Colonic mucosa (tissue), 4 donors: Measurements from ENCODE around the gene NPR2. TPM values are rescaled to one million over a fixed set of nuclear protein-coding genes. Genes with fewer than 3 reads are reported as not detected.

Experiments used
- DNase-seq: peaks from one replicate; pipeline ENCODE4 v3.0.0-alpha.2; 2020
- H3K27ac ChIP-seq: fragments of 200-600 bp; one replicate; pipeline ENCODE4 v1.8.0; 2021
- H3K27me3 ChIP-seq: fragments of 200-600 bp; one replicate; pipeline ENCODE4 v1.8.0; 2021
- H3K36me3 ChIP-seq: fragments of 200-600 bp; one replicate; pipeline ENCODE4 v1.8.0; 2021
- H3K4me1 ChIP-seq: fragments of 200-600 bp; one replicate; pipeline ENCODE4 v1.8.0; 2021; ENCODE audit warnings: mild to moderate bottlenecking
- H3K4me3 ChIP-seq: fragments of 200-600 bp; one replicate; pipeline ENCODE4 v1.8.0; 2021
- H3K9ac ChIP-seq, 2 donors: one replicate each; pipeline ENCODE4 v1.7.0; 2013; ENCODE audit warnings: control low read depth in 2 of 2, low read depth in 2 of 2, low read length in 2 of 2
- H3K9me3 ChIP-seq: fragments of 200-600 bp; one replicate; pipeline ENCODE4 v1.8.0; 2021
- intact Hi-C: fragments of 100-400 bp; cut with DNase I; formaldehyde crosslinking; loops from one replicate; pipeline ENCODE4 v1.14.1; 2022
- total RNA-seq, 2 donors: library from RNA; stranded (reverse); fragmentation: NEBNext Ultra II Directional in 1 of 2; extraction: Animal tissue kit (Norgen Biotek cat#: 25700) in 1 of 2; gene quantifications; one replicate each; pipeline ENCODE4 v1.2.1, GENCODE V29; 2021
- TF ChIP-seq, protein P1 (sequence below): fragments of 200-600 bp; IDR thresholded peaks from one replicate; pipeline ENCODE4 v1.8.0; 2022; ENCODE audit warnings: antibody characterized with exemption, mild to moderate bottlenecking
- donor health status: healthy.
- donor health status: DM: no; HTN: no; CAD: no.
- donor health status: DM: no; HTN: no; CAD: no.

The NPR2 gene
- total RNA-seq, 2 donors from 2014 or later: 7.0 to 9.7 TPM

DNA sequence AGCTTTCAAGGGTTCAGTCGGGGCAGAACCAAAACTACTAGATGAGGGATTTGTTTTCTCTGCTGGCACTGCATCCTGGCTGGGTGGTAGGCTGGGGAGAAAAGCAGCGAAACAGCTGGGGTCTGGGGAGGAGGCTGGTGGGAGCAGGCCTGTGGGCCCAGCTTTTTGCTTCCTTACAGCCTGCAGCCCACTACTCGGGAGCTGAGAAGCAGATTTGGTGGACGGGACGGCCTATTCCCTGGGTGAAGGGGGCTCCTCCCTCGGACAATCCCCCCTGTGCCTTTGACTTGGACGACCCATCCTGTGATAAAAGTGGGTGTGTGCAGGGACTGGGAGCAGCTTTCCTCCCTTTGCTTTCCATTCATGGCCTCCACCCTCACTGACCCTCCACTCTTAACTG is 9.1 kb downstream of the NPR2 start:
- no peaks in the 10 kb centered on the region for H3K4me1 ChIP-seq
- H3K9ac ChIP-seq: no peak overlapping the region
- H3K27ac ChIP-seq: no peak overlapping the region
- H3K36me3 ChIP-seq: peaks cover 2% of the 10 kb centered on the region
- no peak overlapping the region for H3K4me3 ChIP-seq
- intact Hi-C loops: no loop called here
- H3K27me3 ChIP-seq: no peaks in the 10 kb centered on the region
- TF ChIP-seq, protein P1, sequence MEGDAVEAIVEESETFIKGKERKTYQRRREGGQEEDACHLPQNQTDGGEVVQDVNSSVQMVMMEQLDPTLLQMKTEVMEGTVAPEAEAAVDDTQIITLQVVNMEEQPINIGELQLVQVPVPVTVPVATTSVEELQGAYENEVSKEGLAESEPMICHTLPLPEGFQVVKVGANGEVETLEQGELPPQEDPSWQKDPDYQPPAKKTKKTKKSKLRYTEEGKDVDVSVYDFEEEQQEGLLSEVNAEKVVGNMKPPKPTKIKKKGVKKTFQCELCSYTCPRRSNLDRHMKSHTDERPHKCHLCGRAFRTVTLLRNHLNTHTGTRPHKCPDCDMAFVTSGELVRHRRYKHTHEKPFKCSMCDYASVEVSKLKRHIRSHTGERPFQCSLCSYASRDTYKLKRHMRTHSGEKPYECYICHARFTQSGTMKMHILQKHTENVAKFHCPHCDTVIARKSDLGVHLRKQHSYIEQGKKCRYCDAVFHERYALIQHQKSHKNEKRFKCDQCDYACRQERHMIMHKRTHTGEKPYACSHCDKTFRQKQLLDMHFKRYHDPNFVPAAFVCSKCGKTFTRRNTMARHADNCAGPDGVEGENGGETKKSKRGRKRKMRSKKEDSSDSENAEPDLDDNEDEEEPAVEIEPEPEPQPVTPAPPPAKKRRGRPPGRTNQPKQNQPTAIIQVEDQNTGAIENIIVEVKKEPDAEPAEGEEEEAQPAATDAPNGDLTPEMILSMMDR: no peak
- no peaks in the 10 kb centered on the region for H3K9me3 ChIP-seq
- no peak for DNase-seq

DNA sequence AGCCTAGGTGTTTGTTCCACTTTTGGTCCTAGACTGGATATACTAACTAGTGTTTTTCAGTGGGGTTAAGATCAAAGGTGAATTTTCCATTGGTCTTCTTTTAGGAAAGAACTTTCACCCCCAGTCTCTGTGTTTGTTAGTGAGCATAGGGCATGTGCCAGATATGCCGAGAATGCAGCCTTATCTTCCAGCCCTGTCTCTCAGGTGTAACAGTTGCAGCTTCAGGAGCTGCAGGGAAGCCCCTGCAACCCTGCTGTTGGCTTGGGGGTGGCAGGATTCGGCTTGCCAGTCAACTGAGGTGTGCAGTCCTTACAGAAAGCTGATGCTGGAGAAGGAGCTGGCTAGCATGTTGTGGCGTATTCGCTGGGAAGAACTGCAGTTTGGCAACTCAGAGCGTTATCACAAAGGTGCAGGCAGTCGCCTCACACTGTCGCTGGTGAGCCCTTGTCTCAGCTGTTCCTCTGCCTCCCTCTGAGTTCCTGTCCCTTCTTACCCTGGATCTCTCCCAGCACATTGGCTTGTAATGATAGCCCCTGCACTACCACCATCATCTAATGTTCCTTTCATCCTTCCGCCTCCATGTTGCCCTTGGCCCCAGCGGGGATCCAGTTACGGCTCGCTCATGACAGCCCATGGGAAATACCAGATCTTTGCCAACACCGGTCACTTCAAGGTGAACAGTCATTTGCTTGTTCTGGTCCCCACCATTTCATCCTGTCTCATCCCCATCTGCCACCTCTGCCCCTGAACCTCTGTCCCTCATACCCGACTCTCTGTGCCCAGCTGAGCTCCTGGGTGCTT is 10.1 kb downstream of the NPR2 start:
- Histone ChIP-seq H3K9me3 (no peaks in the 10 kb centered on the region), H3K36me3 (peaks cover 7% of the 10 kb centered on the region), H3K9ac (no peak overlapping the region), H3K27ac (no peak overlapping the region), H3K27me3 (no peaks in the 10 kb centered on the region), H3K4me1 (no peaks in the 10 kb centered on the region), H3K4me3 (no peak overlapping the region)
- DNase-seq: no peak
- intact Hi-C loops: no loop called here
- TF ChIP-seq, protein P1: no peak

DNA sequence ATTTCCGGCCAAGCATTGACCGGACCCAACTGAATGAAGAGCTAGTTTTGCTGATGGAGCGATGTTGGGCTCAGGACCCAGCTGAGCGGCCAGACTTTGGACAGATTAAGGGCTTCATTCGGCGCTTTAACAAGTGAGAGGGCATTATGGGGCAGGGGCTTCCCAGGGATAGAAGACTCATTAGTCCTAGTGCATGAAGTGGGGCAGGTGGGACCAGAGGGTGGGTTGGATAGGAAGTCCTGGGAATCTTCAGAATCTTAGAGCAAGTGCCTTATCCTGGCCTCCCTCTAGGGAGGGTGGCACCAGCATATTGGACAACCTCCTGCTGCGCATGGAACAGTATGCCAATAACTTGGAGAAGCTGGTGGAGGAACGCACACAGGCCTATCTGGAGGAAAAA is 14.7 kb downstream of the NPR2 start:
- H3K9ac ChIP-seq: no peak overlapping the region
- H3K36me3 ChIP-seq: peaks cover 7% of the 10 kb centered on the region
- DNase-seq: no peak

DNA sequence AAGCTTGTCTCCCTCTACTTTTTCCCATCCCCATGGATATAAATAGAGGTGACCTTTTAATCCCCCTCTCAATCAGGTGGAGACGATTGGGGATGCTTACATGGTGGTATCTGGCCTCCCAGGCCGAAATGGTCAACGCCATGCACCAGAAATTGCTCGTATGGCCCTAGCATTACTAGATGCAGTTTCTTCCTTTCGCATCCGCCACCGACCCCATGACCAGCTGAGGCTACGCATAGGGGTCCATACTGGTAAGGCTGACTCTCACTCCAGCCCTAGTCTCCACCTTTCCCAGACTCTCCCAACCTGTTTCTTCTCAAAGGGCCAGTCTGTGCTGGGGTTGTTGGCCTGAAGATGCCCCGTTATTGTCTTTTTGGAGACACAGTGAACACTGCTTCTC is 17.0 kb downstream of the NPR2 start:
- no peak for DNase-seq
- no peaks in the 10 kb centered on the region for H3K27me3 ChIP-seq
- no peak overlapping the region for H3K4me3 ChIP-seq
- peaks cover 7% of the 10 kb centered on the region for H3K4me1 ChIP-seq
- TF ChIP-seq, protein P1: no peak
- intact Hi-C loops: no loop called here
- no peak overlapping the region for H3K27ac ChIP-seq
- no peak overlapping the region for H3K9ac ChIP-seq
- peaks cover 7% of the 10 kb centered on the region for H3K36me3 ChIP-seq
- no peaks in the 10 kb centered on the region for H3K9me3 ChIP-seq

More for the DNA sequence above, 14.7 kb downstream of the NPR2 start:
- TF ChIP-seq, protein P1: no peak
- H3K27ac ChIP-seq: no peak overlapping the region
- no peak overlapping the region for H3K4me3 ChIP-seq
- no peaks in the 10 kb centered on the region for H3K9me3 ChIP-seq
- H3K27me3 ChIP-seq: no peaks in the 10 kb centered on the region
- no peaks in the 10 kb centered on the region for H3K4me1 ChIP-seq
- intact Hi-C loops: no loop called here

DNA sequence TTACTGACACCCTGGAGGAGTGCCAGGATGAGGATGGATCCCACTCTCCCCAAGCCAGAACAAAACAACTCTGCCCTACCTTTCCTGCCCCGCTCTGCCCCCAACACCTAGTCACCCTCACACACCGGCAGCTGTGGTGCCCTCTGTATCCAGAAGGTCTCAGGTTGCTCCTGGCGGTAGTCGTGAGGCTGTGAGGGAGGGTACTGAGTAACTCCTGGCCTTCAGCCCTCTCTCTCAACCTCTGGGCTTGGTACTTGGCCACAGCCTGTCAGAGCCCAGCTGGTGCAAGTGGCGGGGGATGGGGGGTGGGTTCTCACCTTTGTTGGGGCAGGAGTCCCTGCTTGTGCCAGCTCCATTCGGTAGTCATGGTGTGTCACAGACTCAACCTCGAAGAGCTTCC is 18.7 kb downstream of the NPR2 start:
- H3K27me3 ChIP-seq: no peaks in the 10 kb centered on the region
- H3K36me3 ChIP-seq: peaks cover 7% of the 10 kb centered on the region
- H3K27ac ChIP-seq: no peak overlapping the region
- DNase-seq: no peak
- H3K9ac ChIP-seq: no peak overlapping the region
- no peak overlapping the region for H3K4me3 ChIP-seq
- TF ChIP-seq, protein P1: no peak
- peaks cover 14% of the 10 kb centered on the region for H3K4me1 ChIP-seq
- intact Hi-C loops: no loop called here
- H3K9me3 ChIP-seq: no peaks in the 10 kb centered on the region
